GM12873 (cell line): Measurements from ENCODE around the gene NR2F6.

Experiments
- TF ChIP-seq, protein P1 (sequence below): IDR thresholded peaks from 2 replicates; pipeline ENCODE4 v1.5.1; 2012; ENCODE audit warnings: low read depth, mild to moderate bottlenecking, moderate library complexity, low read length, control low read depth; ENCODE audit not compliant: insufficient read depth; ENCODE audit errors: missing control alignments

The NR2F6 gene

DNA sequence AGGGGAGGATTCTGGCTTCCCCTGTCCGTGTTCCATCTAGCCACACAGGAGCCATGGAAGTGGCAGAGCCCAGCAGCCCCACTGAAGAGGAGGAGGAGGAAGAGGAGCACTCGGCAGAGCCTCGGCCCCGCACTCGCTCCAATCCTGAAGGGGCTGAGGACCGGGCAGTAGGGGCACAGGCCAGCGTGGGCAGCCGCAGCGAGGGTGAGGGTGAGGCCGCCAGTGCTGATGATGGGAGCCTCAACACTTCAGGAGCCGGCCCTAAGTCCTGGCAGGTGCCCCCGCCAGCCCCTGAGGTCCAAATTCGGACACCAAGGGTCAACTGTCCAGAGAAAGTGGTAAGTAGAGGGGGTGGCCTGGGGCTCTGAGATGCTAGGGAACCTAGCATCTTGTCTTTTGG lies 23.0 kb upstream of the NR2F6 start:
- TF ChIP-seq, protein P1, sequence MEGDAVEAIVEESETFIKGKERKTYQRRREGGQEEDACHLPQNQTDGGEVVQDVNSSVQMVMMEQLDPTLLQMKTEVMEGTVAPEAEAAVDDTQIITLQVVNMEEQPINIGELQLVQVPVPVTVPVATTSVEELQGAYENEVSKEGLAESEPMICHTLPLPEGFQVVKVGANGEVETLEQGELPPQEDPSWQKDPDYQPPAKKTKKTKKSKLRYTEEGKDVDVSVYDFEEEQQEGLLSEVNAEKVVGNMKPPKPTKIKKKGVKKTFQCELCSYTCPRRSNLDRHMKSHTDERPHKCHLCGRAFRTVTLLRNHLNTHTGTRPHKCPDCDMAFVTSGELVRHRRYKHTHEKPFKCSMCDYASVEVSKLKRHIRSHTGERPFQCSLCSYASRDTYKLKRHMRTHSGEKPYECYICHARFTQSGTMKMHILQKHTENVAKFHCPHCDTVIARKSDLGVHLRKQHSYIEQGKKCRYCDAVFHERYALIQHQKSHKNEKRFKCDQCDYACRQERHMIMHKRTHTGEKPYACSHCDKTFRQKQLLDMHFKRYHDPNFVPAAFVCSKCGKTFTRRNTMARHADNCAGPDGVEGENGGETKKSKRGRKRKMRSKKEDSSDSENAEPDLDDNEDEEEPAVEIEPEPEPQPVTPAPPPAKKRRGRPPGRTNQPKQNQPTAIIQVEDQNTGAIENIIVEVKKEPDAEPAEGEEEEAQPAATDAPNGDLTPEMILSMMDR: no peak

DNA sequence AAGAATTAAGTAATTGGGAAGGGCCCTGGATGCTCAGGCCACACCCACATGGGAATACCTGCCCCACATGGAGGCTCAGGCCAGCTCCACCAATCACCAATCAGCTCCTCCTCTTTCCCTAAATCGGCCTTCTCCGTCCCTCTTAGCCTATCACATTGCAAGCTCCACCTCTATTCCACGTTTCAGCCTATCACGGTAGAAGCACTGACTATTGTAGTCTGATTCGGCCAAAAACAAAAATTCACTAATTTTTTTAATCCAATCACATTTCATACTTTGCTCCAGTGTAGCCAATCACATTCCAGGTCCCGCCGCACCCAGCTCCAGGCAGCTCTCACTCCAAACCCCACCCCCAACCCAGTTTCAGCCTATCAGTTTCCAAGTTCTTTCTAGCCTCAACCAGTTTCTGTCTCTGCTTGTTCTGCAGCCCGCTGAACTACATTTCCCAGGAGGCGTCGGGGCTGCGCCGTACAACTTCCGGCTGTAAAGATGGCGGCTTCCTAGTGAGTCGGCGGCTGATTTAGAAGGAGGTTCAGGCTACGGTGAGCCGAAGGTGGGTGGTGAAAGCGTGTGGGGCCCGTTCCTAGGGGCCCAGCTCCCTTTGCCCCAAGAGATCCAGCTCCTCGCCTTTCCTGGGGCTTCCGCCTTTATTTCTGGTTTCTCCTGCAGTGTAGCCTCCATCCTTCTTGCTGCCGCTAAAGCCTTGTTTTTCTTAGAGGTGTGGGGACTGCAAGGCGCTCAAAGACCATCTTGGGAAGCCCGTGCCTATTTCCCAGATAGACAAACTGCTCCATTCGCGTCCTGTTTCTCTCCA lies 21.5 kb upstream of the NR2F6 start, which contains the start of gene BABAM1:
BABAM1 (plus strand) TSS at position 469 of the 814 bp plus-strand sequence. CDS start 1,364 bp downstream, outside the sequence.
- TF ChIP-seq, protein P1: no peak

DNA sequence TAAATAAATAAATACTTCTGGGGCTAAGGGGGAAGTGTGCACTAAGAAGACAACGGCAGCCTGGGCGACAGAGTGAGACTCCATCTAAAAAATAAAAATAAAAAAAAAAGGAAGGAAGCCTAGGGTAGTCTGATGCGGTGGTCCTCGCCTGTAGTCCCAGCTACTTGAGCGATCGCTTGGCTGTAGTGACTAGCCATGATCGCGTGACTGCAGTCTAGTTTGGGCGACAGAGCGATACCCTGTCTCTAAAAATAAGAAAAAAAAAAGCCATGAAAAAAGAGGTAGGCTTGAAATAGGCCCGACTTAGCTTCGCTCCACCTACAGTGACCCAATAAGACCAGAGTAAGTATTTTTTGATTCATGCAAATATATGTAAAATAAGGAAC lies 20.9 kb upstream of the NR2F6 start:
- TF ChIP-seq, protein P1: no peak

DNA sequence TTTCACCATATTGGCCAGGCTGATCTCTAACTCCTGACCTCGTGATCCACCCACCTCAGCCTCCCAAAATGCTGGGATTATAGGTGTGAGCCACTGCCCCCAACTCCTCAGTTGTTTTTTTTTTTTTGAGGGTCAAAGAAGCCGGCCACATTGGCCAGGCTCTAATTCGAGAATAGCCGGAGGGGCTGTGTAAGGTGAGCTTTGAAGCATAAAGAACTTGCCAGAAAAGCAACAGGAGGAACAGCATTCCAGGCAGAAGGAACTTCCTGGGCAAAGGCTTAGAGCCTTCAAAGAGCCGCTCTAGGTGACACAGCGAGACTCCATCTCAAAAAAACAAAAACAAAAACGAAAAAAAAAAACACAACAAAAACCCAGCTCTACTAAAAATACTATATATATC lies 20.3 kb upstream of the NR2F6 start:
- TF ChIP-seq, protein P1: no peak

DNA sequence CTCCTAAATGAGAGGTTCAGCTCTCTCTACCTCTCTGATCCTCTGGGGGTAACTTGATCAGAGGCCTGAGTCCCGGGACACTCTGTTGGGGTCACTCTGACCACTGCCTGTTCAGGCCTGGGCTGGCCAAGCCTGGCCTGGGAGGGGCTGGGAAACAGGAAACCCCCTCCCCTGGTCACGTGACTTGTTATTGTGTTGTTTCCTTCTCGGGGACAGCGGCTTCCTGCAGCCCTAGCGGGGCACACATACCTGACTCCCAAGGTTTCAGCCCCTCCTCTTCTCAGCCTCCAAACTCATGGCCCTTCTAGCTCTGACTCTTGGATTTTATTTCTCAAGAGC lies 18.9 kb upstream of the NR2F6 start, which contains the start of gene USHBP1:
USHBP1 (minus strand) TSS at position 105 of the 339 bp plus-strand sequence. CDS start 446 bp downstream, outside the sequence.
- TF ChIP-seq, protein P1: no peak

DNA sequence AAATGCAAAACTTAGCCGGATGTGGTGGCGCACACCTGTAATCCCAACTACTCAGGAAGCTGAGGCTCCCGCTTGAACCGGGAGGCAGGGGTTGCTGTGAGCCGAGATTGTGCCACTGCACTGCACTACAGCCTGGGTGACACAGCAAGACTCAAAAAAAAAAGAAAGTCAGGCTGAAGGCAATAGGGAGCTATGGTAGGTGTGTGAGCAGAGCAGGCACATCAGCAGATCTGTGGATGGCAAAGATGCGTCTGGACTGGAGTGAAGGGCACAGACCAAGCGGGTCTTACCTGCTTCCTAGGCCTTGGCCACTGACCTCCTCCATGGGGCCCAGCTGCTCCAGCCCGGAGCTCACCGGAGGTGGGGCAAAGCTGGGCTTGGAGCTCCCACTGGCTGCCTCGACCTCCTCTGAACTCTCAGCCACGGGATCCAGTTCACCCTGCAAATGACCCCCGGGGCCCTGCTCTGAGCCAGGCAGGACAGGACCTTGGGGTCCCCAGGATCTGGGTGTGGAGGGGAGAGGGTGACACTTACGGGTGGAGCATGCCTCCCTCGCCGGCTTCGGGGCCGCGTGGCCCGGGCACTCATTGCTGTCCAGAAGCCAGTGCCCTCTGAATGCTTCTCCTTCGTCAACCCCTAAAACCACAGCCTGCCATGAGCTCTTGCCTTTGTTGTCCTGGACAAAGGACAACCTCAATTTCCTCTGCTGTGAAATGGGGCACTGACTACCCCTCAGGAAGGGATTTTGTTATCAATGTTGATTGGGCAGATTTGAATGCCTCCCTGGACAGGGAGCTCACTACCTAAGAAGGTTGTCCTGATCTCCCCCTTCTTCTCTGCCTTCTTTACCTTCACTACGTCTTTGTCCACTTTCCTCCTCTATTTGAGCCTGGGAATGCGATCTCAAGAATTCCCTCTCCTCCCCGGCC lies 18.3 kb upstream of the NR2F6 start:
- TF ChIP-seq, protein P1: no peak

DNA sequence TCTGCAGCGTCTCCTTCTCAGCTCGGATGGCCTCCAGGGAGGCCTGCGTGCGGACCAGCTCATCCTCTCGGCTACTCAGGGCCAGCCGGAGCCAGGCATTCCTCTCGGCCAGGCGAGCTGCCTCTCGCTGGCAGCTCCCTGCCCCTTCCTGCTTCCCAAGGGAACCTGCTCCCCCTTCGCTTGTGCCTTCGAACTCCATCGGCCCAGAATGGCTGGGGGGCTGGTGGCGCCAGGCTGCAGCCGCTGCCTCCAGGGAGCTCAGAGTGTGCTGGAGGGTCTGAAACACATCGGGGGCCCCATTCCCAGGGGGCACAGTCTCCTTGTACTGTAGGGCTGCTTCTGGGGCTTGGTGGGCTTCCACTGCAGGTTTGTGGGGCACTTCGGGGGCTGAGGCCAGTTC lies 16.8 kb upstream of the NR2F6 start:
- TF ChIP-seq, protein P1: no peak
